22Rv1 (cell line): ENCODE data around the gene MAVS.

ENCODE experiments used
- ZFX ChIP-seq: fragments of 450-650 bp; IDR thresholded peaks from 2 replicates; pipeline ENCODE4 v1.6.1; 2017; ENCODE audit warnings: antibody characterized with exemption, borderline replicate concordance
- TF ChIP-seq, protein P1 (sequence below): fragments of 450-650 bp; IDR thresholded peaks from 2 replicates; pipeline ENCODE4 v1.5.1; 2017; ENCODE audit warnings: mild to moderate bottlenecking

- TF ChIP-seq, protein P1, sequence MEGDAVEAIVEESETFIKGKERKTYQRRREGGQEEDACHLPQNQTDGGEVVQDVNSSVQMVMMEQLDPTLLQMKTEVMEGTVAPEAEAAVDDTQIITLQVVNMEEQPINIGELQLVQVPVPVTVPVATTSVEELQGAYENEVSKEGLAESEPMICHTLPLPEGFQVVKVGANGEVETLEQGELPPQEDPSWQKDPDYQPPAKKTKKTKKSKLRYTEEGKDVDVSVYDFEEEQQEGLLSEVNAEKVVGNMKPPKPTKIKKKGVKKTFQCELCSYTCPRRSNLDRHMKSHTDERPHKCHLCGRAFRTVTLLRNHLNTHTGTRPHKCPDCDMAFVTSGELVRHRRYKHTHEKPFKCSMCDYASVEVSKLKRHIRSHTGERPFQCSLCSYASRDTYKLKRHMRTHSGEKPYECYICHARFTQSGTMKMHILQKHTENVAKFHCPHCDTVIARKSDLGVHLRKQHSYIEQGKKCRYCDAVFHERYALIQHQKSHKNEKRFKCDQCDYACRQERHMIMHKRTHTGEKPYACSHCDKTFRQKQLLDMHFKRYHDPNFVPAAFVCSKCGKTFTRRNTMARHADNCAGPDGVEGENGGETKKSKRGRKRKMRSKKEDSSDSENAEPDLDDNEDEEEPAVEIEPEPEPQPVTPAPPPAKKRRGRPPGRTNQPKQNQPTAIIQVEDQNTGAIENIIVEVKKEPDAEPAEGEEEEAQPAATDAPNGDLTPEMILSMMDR = no peak
- TF ChIP-seq ZFX = no peak
Observed at GRCh38 chr20:3865152-3865886, 18.7 kb downstream of the MAVS start.
